HG03460 (cell line): ENCODE data around the gene CCDC197.

Experiments
- ATAC-seq: cut with Tn5 transposase; IDR thresholded peaks from one replicate; pipeline ENCODE4 v1.9.1; 2021; ENCODE audit not compliant: unreplicated experiment

Gene CCDC197

GRCh38 chr14:94022532-94023411, 25.7 kb downstream of the CCDC197 start:
- no peak for ATAC-seq

GRCh38 chr14:94024549-94024948, 27.4 kb downstream of the CCDC197 start:
- ATAC-seq: no peak

- ATAC-seq: no peak
Observed at GRCh38 chr14:94025720-94026119, 28.6 kb downstream of the CCDC197 start.

- peak; percentile 100 for ATAC-seq
Observed at GRCh38 chr14:94026173-94026888, 29.2 kb downstream of the CCDC197 start, which contains the start of gene OTUB2. Gene OTUB2 (plus strand): TSS chr14:94026340. CDS start chr14:94026538, 198 bp downstream.

GRCh38 chr14:94026889-94027469, 29.9 kb downstream of the CCDC197 start:
- no peak for ATAC-seq

GRCh38 chr14:94027566-94028449, 30.7 kb downstream of the CCDC197 start:
- ATAC-seq: no peak

- ATAC-seq: no peak
Observed at GRCh38 chr14:94028450-94028826, 31.3 kb downstream of the CCDC197 start.

- no peak for ATAC-seq
Observed at GRCh38 chr14:94029265-94029664, 32.2 kb downstream of the CCDC197 start.

GRCh38 chr14:94029671-94030203, 32.6 kb downstream of the CCDC197 start:
- no peak for ATAC-seq

GRCh38 chr14:94030571-94030970, 33.5 kb downstream of the CCDC197 start:
- ATAC-seq: no peak

- no peak for ATAC-seq
Observed at GRCh38 chr14:94031161-94031882, 34.2 kb downstream of the CCDC197 start.

GRCh38 chr14:94031883-94032279, 34.8 kb downstream of the CCDC197 start:
- ATAC-seq: no peak

- no peak for ATAC-seq
Observed at GRCh38 chr14:94034886-94035285, 37.8 kb downstream of the CCDC197 start.

GRCh38 chr14:94036313-94037167, 39.4 kb downstream of the CCDC197 start:
- ATAC-seq: peak; percentile 93

- no peak for ATAC-seq
Observed at GRCh38 chr14:94037954-94038353, 40.9 kb downstream of the CCDC197 start.

GRCh38 chr14:94038510-94038909, 41.4 kb downstream of the CCDC197 start:
- no peak for ATAC-seq

GRCh38 chr14:94038921-94039629, 42.0 kb downstream of the CCDC197 start:
- no peak for ATAC-seq

- no peak for ATAC-seq
Observed at GRCh38 chr14:94040247-94040646, 43.1 kb downstream of the CCDC197 start.
